ENCODE results near the gene LTF.
"Not testable (repeated sequence)": the region's sequence is repeated elsewhere in the genome, so short reads cannot be mapped to it uniquely, and the experiment has no call there.

LTF gene

DNA sequence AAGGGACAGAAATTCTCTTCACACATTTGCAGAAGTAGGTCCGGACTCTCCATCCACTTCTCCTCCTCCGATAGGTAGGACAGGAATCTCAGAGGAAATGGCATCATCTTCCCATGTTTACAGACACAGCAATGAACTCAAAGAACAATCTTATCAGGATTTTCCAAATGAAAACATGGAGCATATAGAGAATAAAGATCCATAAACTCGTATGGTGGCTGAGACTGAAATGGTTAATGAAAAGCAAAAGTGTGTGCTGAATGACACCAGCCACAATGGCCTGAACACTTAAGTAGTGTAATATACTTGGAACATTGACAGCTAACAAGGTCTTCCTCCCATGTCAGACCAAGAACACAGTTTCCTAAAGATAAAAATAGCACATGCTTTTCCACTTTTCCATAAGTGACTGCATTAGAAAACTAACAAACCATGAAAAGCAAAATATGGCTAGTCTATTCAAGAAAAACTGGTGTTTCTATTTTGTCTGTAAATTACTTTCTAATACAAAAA is 51.9 kb downstream of the LTF start:
- DNase-seq (ENCODE audit: low read depth), result no peak

DNA sequence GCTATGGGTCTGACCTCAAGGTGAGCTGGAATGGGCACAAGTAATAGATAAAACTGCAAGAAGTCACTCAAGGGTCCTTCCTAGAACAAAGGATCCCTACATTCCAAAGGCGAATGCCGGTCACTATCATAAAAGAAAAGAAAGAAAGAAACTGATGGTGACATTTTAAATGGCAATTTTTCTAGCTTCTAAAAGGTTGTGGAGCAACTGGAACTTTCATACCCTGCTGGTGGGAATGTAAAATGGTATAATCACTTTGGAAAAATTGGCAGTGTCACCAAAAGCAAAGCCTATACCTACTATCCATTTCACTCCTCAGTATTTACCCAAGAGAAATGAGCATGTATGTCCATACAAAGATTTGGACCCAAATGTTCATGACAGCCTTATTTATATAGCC is 53.4 kb downstream of the LTF start:
- DNase-seq (ENCODE audit: low read depth), result no peak

DNA sequence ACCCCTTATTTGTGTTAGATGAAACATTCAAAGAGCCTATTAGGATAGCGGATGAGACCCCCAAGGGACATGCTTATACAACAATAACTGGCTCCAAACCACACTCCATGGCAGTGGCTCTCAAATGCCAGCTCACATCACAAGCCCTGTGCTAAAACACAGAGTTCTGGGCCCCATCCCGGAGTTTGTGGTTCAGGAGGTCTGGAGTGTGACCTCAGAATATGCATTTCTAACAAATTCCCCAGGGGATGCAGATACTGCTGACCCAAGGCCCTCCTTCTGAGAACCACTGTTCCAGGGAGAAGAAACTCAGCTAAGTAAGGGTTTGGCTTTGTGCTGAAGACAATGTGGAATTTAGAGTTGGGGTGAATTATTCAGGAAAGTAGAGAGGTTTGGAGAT is 54.0 kb downstream of the LTF start:
- DNase-seq (ENCODE audit: low read depth), result no peak

GRCh38 chr3:46409739-46410489 is 54.8 kb downstream of the LTF start:
- DNase-seq (ENCODE audit: low read depth), result no peak

DNA sequence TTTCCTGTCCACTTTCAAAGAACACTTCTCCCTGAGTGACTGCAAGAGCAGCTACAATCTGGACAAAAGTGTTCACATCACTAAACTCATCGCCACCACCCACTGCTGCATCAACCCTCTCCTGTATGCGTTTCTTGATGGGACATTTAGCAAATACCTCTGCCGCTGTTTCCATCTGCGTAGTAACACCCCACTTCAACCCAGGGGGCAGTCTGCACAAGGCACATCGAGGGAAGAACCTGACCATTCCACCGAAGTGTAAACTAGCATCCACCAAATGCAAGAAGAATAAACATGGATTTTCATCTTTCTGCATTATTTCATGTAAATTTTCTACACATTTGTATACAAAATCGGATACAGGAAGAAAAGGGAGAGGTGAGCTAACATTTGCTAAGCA is 55.9 kb downstream of the LTF start:
- DNase-seq (ENCODE audit: low read depth), result no peak

- DNase-seq (ENCODE audit: low read depth), result no peak
These were observed 56.7 kb downstream of the LTF start for GRCh38 chr3:46407970-46408369.

DNA sequence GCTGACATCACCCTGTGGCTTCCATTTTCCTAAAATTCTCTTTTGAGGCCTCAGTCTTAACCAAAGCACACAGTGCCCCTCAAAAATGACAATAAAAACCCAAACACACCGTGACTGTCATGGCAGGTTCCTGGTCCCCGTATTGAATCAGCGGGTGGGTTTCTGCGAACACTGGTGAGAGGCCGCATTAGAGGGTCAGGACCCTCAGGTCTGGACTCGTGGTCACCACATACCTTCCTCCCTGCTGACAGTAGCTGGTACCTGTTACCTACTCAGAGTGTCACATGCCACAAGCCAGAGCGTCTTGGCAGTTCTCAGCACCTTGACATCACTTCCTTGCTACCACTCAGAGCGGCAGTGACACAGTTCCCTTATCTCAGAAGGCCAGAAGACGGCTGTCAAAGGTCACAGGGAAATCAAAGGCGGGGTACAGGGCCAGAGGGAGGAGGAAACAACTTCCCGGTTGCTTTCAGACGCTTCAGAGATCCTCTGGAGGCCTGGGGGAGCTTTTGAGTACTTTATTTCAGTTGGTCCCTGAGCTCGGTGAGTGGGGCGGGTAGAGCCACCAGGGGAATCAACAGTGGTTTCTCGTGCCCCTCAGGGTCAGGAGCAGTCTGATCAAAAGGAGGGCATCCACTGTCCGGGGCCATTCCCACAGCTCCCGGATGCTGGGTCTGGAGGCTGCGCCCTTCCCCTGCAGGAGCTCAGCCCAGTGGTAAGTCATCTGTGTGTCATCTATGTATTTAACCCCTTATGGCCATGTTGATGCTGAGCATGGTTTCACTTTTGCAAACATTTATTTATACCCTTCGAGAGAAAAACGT is 57.7 kb downstream of the LTF start, which contains the start of the genes CCR5AS and CCRL2:
CCR5AS (minus strand) TSS at position 279 of the 824 bp plus-strand sequence.
CCRL2 (plus strand) TSS at position 472 of the 824 bp plus-strand sequence. CDS start 821 bp downstream, outside the sequence.
- DNase-seq (ENCODE audit: low read depth), result no peak

GRCh38 chr3:46406443-46406787 is 58.3 kb downstream of the LTF start:
- DNase-seq (ENCODE audit: low read depth), result no peak

GRCh38 chr3:46405301-46406019 is 59.2 kb downstream of the LTF start:
- no peak for DNase-seq (ENCODE audit: low read depth)

DNA sequence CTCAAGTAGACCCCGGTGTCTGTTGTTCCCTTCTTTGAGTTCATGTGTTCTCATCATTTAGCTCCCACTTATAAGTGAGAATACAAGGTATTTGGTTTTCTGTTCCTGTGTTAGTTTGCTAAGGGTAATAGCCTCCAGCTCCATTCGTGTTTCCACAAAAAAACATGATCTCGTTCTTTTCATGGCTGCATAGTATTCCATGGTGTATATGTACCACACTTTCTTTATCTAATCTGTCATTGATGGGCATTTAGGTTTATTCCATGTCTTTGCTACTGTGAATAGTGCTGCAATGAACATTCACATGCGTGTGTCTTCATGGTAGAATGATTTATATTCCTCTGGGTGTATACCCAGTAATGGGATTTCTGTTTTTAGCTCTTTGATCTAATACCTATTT is 61.8 kb downstream of the LTF start:
- not testable (repeated sequence) for DNase-seq (ENCODE audit: low read depth)

DNA sequence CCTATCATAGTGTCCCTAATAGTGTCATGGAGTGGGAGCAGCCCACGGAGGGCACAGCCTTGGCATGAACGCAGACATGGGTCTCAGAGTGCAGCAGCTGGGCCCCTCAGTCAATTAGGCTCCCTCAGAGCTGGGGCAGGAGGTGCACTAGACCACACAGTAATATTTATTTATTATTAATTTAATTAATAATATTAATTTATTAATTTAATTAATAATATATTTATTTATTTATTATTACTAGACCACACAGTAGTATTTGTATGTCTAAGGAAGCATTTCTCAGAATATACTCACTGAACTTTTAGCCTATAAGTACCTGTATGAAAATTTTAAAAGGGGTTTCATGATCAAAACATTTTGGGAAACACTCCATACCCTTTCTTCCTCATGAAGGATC is 63.1 kb downstream of the LTF start:
- DNase-seq (ENCODE audit: low read depth), result no peak

GRCh38 chr3:46400846-46401245 is 63.9 kb downstream of the LTF start:
- no peak for DNase-seq (ENCODE audit: low read depth)

DNA sequence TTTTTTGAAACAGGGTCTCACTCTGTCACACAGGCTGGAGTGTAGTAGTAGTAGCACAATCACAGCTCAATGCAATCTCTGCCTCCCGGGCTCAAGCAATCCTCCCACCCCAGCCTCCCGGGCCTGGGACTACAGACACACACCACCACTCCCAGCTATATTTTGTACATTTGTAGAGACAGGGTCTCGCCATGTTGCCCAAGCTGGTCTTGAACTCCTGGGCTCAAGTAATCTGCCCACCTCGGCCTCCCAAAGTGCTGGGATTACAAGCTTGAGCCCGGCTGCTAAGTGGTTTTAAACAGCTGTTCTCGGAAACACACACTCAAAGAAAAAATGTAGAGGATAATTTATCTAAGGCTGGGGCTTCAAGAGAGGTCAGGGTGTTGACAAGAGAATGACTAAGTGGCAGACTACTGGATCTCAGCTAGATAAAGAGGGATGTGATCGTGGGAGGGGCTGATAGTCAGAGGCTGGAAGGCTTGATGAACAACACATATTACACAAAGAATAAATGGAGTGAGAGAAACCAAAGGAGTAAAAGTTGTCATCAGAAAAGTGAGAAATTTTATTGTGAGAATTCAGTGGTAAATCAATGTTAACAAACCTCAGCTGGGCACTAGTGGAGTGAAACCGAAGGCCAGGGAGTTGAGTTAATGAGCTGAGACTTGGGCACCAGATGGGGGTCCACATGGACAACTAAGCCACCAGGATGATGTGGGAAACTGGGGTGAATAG is 64.5 kb downstream of the LTF start:
- no peak for DNase-seq (ENCODE audit: low read depth)

- DNase-seq (ENCODE audit: low read depth), result no peak
These were observed 65.1 kb downstream of the LTF start for GRCh38 chr3:46399557-46399956.

GRCh38 chr3:46399098-46399497 is 65.6 kb downstream of the LTF start:
- no peak for DNase-seq (ENCODE audit: low read depth)

- no peak for DNase-seq (ENCODE audit: low read depth)
These were observed 66.3 kb downstream of the LTF start for GRCh38 chr3:46398186-46398955.

- no peak for DNase-seq (ENCODE audit: low read depth)
These were observed 67.6 kb downstream of the LTF start for GRCh38 chr3:46397111-46397510.

- no peak for DNase-seq (ENCODE audit: low read depth)
These were observed 68.8 kb downstream of the LTF start for GRCh38 chr3:46395766-46396530.

- no peak for DNase-seq (ENCODE audit: low read depth)
These were observed 69.5 kb downstream of the LTF start for GRCh38 chr3:46395210-46395661.
